WTC11 (cell line): ENCODE measurements around the gene OTOG. TPM values are rescaled to one million over a fixed set of nuclear protein-coding genes. Genes with fewer than 3 reads are reported as not detected.
A peak's percentile ranks its signal among the peaks of the same experiment; 100 is the strongest.

Experiments
- ATAC-seq: fragments of 200-7000 bp; cut with Tn5 transposase; 2 replicates; pipeline ENCODE4 v1.10.0; 2021; ENCODE audit warnings: mild to moderate bottlenecking, moderate library complexity
- CTCF ChIA-PET: fragments of 300-600 bp; sonication (Branson Sonifier 250); formaldehyde crosslinking; loops from one replicate; lab custom pipeline; 2021; ENCODE audit warnings: antibody characterized with exemption; lab: Charles Lee
- POLR2A ChIA-PET: fragments of 350-600 bp; sonication (Branson Sonifier 250); formaldehyde crosslinking; loops from one replicate; lab custom pipeline; 2021; ENCODE audit warnings: antibody characterized with exemption; lab: Charles Lee
- DNase-seq: peaks from one replicate; pipeline ENCODE4 v3.0.0; 2021; ENCODE audit warnings: low spot score
- H3K27ac Mint-ChIP-seq: 2 replicates; pipeline ENCODE4 v1.8.0; 2021; ENCODE audit warnings: mixed read lengths
- H3K27me3 Mint-ChIP-seq: 2 replicates; pipeline ENCODE4 v1.8.0; 2021; ENCODE audit warnings: low read depth, mild to moderate bottlenecking, moderate library complexity, mixed read lengths
- H3K36me3 Mint-ChIP-seq: 2 replicates; pipeline ENCODE4 v1.8.0; 2021; ENCODE audit warnings: mixed read lengths
- H3K4me1 Mint-ChIP-seq: 2 replicates; pipeline ENCODE4 v1.8.0; 2022; ENCODE audit warnings: mixed read lengths
- H3K4me3 Mint-ChIP-seq: 2 replicates; pipeline ENCODE4 v1.8.0; 2021; ENCODE audit warnings: mild to moderate bottlenecking, moderate library complexity, mixed read lengths
- H3K9me3 Mint-ChIP-seq: 2 replicates; pipeline ENCODE4 v1.8.0; 2021; ENCODE audit warnings: mixed read lengths
- ATF1 ChIP-seq: sonication (generic); formaldehyde crosslinking; IDR thresholded peaks from 2 replicates; pipeline ENCODE4 v1.8.1; 2023; ENCODE audit warnings: mild to moderate bottlenecking, moderate library complexity, missing genetic modification reagents
- HMGA2 ChIP-seq: fragments of 250-450 bp; sonication (Bioruptor Pico); IDR thresholded peaks from 2 replicates; pipeline ENCODE4 v1.4.0; 2021; ENCODE audit warnings: mild to moderate bottlenecking, moderate library complexity
- MXD4 ChIP-seq: fragments of 250-450 bp; sonication (Bioruptor Pico); IDR thresholded peaks from 2 replicates; pipeline ENCODE4 v1.8.0; 2021; ENCODE audit warnings: mild to moderate bottlenecking, moderate library complexity, borderline replicate concordance
- OVOL2 ChIP-seq: fragments of 250-450 bp; sonication (Bioruptor Pico); IDR thresholded peaks from 2 replicates; pipeline ENCODE4 v1.9.0; 2021; ENCODE audit warnings: mild to moderate bottlenecking, borderline replicate concordance
- PRRX2 ChIP-seq: fragments of 250-450 bp; sonication (Bioruptor Pico); IDR thresholded peaks from 2 replicates; pipeline ENCODE4 v1.8.0; 2021; ENCODE audit warnings: mild to moderate bottlenecking
- TP53 ChIP-seq: sonication (generic); formaldehyde crosslinking; IDR thresholded peaks from 2 replicates; pipeline ENCODE4 v1.8.1; 2023; ENCODE audit warnings: mild to moderate bottlenecking, missing genetic modification reagents
- ZBTB21 ChIP-seq: sonication (generic); formaldehyde crosslinking; IDR thresholded peaks from 2 replicates; pipeline ENCODE4 v1.8.1; 2023; ENCODE audit warnings: mild to moderate bottlenecking, missing genetic modification reagents, borderline replicate concordance
- ZNF219 ChIP-seq: sonication (generic); formaldehyde crosslinking; IDR thresholded peaks from 2 replicates; pipeline ENCODE4 v1.8.0; 2023; ENCODE audit warnings: missing genetic modification reagents, mild to moderate bottlenecking, borderline replicate concordance
- ZNF232 ChIP-seq: sonication (generic); formaldehyde crosslinking; IDR thresholded peaks from 2 replicates; pipeline ENCODE4 v1.8.0; 2022; ENCODE audit warnings: mild to moderate bottlenecking, missing genetic modification reagents
- ZNF263 ChIP-seq: sonication (generic); formaldehyde crosslinking; IDR thresholded peaks from 2 replicates; pipeline ENCODE4 v1.8.1; 2022; ENCODE audit warnings: low read depth, mild to moderate bottlenecking, moderate library complexity, missing genetic modification reagents
- total RNA-seq: library from RNA; stranded (reverse); gene quantifications from 3 replicates; pipeline ENCODE4 v1.2.3, GENCODE V29; 2021
- TF ChIP-seq, protein P1 (sequence below): sonication (generic); formaldehyde crosslinking; IDR thresholded peaks from 2 replicates; pipeline ENCODE4 v1.8.0; 2022; ENCODE audit warnings: mild to moderate bottlenecking, missing genetic modification reagents
- TF ChIP-seq, protein P2 (sequence below): sonication (generic); formaldehyde crosslinking; conservative IDR thresholded peaks from 2 replicates; pipeline ENCODE4 v1.8.1; 2022; ENCODE audit warnings: mild to moderate bottlenecking, missing genetic modification reagents
- TF ChIP-seq, protein P3 (sequence below): sonication (generic); formaldehyde crosslinking; IDR thresholded peaks from 2 replicates; pipeline ENCODE4 v1.8.0; 2022; ENCODE audit warnings: mild to moderate bottlenecking, missing genetic modification reagents
- TF ChIP-seq, protein P4 (sequence below): sonication (generic); formaldehyde crosslinking; IDR thresholded peaks from 2 replicates; pipeline ENCODE4 v1.8.0; 2022; ENCODE audit warnings: missing genetic modification reagents
- TF ChIP-seq, protein P5 (sequence below): sonication (generic); formaldehyde crosslinking; IDR thresholded peaks from 2 replicates; pipeline ENCODE4 v1.8.0; 2023; ENCODE audit warnings: mild to moderate bottlenecking, missing genetic modification reagents
- TF ChIP-seq, protein P6 (sequence below): sonication (generic); formaldehyde crosslinking; IDR thresholded peaks from 2 replicates; pipeline ENCODE4 v1.8.1; 2022; ENCODE audit warnings: mild to moderate bottlenecking, moderate library complexity, missing genetic modification reagents
- TF ChIP-seq, protein P7 (sequence below): sonication (generic); formaldehyde crosslinking; IDR thresholded peaks from 2 replicates; pipeline ENCODE4 v1.8.1; 2023; ENCODE audit warnings: mild to moderate bottlenecking, moderate library complexity, missing genetic modification reagents
- TF ChIP-seq, protein P8 (sequence below): fragments of 250-450 bp; sonication (Bioruptor Pico); IDR thresholded peaks from 2 replicates; pipeline ENCODE4 v1.9.0; 2021; ENCODE audit warnings: mild to moderate bottlenecking, borderline replicate concordance

Gene OTOG
- total RNA-seq, 1 experiment from 2014 or later: 1.4 TPM

DNA sequence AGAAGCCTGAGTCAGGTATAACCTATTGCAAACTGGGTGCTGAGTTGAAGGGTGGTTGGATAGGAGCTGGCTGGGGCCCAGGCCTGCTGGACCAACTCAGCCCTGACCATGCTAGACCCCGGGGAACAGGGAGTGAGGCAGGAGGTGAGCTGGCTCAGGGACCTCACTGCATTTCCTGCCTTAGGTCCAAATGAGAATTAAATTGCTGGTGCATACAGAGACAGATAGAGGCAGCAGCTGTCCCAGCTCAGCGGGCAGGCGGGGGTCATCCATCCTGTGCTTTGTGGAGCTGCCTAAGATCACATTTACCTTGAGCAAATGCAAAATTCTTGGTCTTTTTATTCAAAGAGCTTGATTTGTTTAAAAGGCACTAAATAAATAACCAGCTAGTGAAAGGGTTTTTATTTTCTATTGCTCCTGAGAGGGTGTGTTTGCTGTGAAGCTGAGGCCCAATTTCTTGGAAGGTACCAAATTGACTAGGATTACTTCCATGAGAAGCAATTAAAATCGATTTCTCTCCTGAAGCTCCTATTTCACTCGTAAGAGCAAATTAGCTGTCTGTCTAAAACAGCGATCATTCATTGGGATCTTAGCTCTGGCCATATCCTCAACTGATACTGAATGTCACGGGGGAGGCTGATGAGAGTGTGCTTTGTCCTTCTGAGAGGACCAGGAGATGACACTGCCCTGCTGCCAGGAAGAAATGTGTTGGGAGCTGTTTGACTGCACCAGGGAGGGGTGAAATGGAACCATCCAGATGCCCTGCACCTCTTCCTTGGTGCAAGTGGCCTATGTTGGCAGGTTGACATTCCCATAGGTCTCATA lies 27.8 kb upstream of the OTOG start:
- H3K4me3 Mint-ChIP-seq: no peak overlapping the region
- ChIA-PET POLR2A (interaction anchor here (0.7 kb wide), 1 partner anchor 99 kb away, joined by 3 read pairs; no protein-coding TSS in a partner anchor), CTCF (interaction anchor here (0.7 to 4.7 kb wide), 16 partner anchors 9 to 504 kb away, joined by 3 to 127 read pairs (median 4); partner anchors contain the start of genes KCNJ11 and OTOG)
- no peaks in the 10 kb centered on the region; the same call in 1 of the 2 replicates for H3K27me3 Mint-ChIP-seq
- H3K4me1 Mint-ChIP-seq: peaks cover 30% of the 10 kb centered on the region
- ATAC-seq (peak; percentile 89), DNase-seq (no peak)
- H3K9me3 Mint-ChIP-seq: no peaks in the 10 kb centered on the region
- H3K36me3 Mint-ChIP-seq: peaks cover 3% of the 10 kb centered on the region
- peak overlapping the region; percentile 30; the same call in 1 of the 2 replicates for H3K27ac Mint-ChIP-seq
- TF ChIP-seq MXD4: no peak
- no peak for TF ChIP-seq HMGA2 (CRISPR knock-in tag)
- TF ChIP-seq, protein P1, sequence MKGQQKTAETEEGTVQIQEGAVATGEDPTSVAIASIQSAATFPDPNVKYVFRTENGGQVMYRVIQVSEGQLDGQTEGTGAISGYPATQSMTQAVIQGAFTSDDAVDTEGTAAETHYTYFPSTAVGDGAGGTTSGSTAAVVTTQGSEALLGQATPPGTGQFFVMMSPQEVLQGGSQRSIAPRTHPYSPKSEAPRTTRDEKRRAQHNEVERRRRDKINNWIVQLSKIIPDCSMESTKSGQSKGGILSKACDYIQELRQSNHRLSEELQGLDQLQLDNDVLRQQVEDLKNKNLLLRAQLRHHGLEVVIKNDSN (CRISPR knock-in tag): no peak
- TF ChIP-seq, protein P2, sequence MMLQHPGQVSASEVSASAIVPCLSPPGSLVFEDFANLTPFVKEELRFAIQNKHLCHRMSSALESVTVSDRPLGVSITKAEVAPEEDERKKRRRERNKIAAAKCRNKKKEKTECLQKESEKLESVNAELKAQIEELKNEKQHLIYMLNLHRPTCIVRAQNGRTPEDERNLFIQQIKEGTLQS (CRISPR knock-in tag): no peak
- TF ChIP-seq, protein P3, sequence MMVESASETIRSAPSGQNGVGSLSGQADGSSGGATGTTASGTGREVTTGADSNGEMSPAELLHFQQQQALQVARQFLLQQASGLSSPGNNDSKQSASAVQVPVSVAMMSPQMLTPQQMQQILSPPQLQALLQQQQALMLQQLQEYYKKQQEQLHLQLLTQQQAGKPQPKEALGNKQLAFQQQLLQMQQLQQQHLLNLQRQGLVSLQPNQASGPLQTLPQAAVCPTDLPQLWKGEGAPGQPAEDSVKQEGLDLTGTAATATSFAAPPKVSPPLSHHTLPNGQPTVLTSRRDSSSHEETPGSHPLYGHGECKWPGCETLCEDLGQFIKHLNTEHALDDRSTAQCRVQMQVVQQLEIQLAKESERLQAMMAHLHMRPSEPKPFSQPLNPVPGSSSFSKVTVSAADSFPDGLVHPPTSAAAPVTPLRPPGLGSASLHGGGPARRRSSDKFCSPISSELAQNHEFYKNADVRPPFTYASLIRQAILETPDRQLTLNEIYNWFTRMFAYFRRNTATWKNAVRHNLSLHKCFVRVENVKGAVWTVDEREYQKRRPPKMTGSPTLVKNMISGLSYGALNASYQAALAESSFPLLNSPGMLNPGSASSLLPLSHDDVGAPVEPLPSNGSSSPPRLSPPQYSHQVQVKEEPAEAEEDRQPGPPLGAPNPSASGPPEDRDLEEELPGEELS (CRISPR knock-in tag): no peak
- TF ChIP-seq, protein P4, sequence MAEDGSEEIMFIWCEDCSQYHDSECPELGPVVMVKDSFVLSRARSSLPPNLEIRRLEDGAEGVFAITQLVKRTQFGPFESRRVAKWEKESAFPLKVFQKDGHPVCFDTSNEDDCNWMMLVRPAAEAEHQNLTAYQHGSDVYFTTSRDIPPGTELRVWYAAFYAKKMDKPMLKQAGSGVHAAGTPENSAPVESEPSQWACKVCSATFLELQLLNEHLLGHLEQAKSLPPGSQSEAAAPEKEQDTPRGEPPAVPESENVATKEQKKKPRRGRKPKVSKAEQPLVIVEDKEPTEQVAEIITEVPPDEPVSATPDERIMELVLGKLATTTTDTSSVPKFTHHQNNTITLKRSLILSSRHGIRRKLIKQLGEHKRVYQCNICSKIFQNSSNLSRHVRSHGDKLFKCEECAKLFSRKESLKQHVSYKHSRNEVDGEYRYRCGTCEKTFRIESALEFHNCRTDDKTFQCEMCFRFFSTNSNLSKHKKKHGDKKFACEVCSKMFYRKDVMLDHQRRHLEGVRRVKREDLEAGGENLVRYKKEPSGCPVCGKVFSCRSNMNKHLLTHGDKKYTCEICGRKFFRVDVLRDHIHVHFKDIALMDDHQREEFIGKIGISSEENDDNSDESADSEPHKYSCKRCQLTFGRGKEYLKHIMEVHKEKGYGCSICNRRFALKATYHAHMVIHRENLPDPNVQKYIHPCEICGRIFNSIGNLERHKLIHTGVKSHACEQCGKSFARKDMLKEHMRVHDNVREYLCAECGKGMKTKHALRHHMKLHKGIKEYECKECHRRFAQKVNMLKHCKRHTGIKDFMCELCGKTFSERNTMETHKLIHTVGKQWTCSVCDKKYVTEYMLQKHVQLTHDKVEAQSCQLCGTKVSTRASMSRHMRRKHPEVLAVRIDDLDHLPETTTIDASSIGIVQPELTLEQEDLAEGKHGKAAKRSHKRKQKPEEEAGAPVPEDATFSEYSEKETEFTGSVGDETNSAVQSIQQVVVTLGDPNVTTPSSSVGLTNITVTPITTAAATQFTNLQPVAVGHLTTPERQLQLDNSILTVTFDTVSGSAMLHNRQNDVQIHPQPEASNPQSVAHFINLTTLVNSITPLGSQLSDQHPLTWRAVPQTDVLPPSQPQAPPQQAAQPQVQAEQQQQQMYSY (CRISPR knock-in tag): no peak
- TF ChIP-seq, protein P5, sequence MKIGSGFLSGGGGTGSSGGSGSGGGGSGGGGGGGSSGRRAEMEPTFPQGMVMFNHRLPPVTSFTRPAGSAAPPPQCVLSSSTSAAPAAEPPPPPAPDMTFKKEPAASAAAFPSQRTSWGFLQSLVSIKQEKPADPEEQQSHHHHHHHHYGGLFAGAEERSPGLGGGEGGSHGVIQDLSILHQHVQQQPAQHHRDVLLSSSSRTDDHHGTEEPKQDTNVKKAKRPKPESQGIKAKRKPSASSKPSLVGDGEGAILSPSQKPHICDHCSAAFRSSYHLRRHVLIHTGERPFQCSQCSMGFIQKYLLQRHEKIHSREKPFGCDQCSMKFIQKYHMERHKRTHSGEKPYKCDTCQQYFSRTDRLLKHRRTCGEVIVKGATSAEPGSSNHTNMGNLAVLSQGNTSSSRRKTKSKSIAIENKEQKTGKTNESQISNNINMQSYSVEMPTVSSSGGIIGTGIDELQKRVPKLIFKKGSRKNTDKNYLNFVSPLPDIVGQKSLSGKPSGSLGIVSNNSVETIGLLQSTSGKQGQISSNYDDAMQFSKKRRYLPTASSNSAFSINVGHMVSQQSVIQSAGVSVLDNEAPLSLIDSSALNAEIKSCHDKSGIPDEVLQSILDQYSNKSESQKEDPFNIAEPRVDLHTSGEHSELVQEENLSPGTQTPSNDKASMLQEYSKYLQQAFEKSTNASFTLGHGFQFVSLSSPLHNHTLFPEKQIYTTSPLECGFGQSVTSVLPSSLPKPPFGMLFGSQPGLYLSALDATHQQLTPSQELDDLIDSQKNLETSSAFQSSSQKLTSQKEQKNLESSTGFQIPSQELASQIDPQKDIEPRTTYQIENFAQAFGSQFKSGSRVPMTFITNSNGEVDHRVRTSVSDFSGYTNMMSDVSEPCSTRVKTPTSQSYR: no peak
- TF ChIP-seq ZNF232 (CRISPR knock-in tag): no peak
- TF ChIP-seq, protein P6, sequence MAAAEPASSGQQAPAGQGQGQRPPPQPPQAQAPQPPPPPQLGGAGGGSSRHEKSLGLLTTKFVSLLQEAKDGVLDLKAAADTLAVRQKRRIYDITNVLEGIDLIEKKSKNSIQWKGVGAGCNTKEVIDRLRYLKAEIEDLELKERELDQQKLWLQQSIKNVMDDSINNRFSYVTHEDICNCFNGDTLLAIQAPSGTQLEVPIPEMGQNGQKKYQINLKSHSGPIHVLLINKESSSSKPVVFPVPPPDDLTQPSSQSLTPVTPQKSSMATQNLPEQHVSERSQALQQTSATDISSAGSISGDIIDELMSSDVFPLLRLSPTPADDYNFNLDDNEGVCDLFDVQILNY (CRISPR knock-in tag): no peak
- TF ChIP-seq, protein P7, sequence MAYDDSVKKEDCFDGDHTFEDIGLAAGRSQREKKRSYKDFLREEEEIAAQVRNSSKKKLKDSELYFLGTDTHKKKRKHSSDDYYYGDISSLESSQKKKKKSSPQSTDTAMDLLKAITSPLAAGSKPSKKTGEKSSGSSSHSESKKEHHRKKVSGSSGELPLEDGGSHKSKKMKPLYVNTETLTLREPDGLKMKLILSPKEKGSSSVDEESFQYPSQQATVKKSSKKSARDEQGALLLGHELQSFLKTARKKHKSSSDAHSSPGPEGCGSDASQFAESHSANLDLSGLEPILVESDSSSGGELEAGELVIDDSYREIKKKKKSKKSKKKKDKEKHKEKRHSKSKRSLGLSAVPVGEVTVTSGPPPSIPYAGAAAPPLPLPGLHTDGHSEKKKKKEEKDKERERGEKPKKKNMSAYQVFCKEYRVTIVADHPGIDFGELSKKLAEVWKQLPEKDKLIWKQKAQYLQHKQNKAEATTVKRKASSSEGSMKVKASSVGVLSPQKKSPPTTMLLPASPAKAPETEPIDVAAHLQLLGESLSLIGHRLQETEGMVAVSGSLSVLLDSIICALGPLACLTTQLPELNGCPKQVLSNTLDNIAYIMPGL: no peak
- no peak for TF ChIP-seq TP53 (CRISPR knock-in tag)
- TF ChIP-seq ZNF263: no peak
- TF ChIP-seq ATF1: no peak
- no peak for TF ChIP-seq ZNF219 (CRISPR knock-in tag)
- TF ChIP-seq PRRX2 (CRISPR knock-in tag): no peak
- TF ChIP-seq ZBTB21 (CRISPR knock-in tag): no peak
- TF ChIP-seq OVOL2 (CRISPR knock-in tag): no peak
- TF ChIP-seq, protein P8, sequence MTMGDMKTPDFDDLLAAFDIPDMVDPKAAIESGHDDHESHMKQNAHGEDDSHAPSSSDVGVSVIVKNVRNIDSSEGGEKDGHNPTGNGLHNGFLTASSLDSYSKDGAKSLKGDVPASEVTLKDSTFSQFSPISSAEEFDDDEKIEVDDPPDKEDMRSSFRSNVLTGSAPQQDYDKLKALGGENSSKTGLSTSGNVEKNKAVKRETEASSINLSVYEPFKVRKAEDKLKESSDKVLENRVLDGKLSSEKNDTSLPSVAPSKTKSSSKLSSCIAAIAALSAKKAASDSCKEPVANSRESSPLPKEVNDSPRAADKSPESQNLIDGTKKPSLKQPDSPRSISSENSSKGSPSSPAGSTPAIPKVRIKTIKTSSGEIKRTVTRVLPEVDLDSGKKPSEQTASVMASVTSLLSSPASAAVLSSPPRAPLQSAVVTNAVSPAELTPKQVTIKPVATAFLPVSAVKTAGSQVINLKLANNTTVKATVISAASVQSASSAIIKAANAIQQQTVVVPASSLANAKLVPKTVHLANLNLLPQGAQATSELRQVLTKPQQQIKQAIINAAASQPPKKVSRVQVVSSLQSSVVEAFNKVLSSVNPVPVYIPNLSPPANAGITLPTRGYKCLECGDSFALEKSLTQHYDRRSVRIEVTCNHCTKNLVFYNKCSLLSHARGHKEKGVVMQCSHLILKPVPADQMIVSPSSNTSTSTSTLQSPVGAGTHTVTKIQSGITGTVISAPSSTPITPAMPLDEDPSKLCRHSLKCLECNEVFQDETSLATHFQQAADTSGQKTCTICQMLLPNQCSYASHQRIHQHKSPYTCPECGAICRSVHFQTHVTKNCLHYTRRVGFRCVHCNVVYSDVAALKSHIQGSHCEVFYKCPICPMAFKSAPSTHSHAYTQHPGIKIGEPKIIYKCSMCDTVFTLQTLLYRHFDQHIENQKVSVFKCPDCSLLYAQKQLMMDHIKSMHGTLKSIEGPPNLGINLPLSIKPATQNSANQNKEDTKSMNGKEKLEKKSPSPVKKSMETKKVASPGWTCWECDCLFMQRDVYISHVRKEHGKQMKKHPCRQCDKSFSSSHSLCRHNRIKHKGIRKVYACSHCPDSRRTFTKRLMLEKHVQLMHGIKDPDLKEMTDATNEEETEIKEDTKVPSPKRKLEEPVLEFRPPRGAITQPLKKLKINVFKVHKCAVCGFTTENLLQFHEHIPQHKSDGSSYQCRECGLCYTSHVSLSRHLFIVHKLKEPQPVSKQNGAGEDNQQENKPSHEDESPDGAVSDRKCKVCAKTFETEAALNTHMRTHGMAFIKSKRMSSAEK (CRISPR knock-in tag): no peak
